Cardiac fibroblast (primary cell): ENCODE data around the gene DTX3.
A peak's percentile ranks its signal among the peaks of the same experiment; 100 is the strongest.

ENCODE experiments used
- DNase-seq, 2 donors: peaks; one replicate each; pipeline versions ENCODE4 v3.0.0 to v3.0.0-alpha.2; 2010; ENCODE audit warnings: low read depth in 2 of 2
- H3K4me3 ChIP-seq, 2 donors: replicated peaks in 1 of 2; 1 replicate in 1 of 2; 2 replicates in 1 of 2; pipeline ENCODE4 v1.5.1; 2011; ENCODE audit warnings: low read depth in 2 of 2, low read length in 2 of 2, mild to moderate bottlenecking in 2 of 2, moderate library complexity in 1 of 2
- CTCF ChIP-seq: IDR thresholded peaks from one replicate; pipeline ENCODE4 v1.5.1; 2011; ENCODE audit warnings: low read depth, mild to moderate bottlenecking, low read length, inconsistent platforms

The DTX3 gene

GRCh38 chr12:57611827-57612710 lies 7.4 kb downstream of the DTX3 start:
- no peak for TF ChIP-seq CTCF
- H3K4me3 ChIP-seq, result peak overlapping the region; percentile 57 to 60
- DNase-seq, result no peak

GRCh38 chr12:57612711-57613426 lies 8.2 kb downstream of the DTX3 start:
- H3K4me3 ChIP-seq, result no peak overlapping the region
- no peak for DNase-seq
- no peak for TF ChIP-seq CTCF

GRCh38 chr12:57613427-57614109 lies 8.9 kb downstream of the DTX3 start:
- no peak for TF ChIP-seq CTCF
- no peak overlapping the region for H3K4me3 ChIP-seq
- no peak for DNase-seq

GRCh38 chr12:57614178-57614947 lies 9.7 kb downstream of the DTX3 start:
- DNase-seq, result peak; percentile 42

GRCh38 chr12:57614948-57615500 lies 10.4 kb downstream of the DTX3 start:
- no peak for TF ChIP-seq CTCF
- no peak overlapping the region for H3K4me3 ChIP-seq
- no peak for DNase-seq

More at GRCh38 chr12:57614178-57614947, 9.7 kb downstream of the DTX3 start:
- no peak overlapping the region for H3K4me3 ChIP-seq
- no peak for TF ChIP-seq CTCF

GRCh38 chr12:57615637-57616036 lies 11.0 kb downstream of the DTX3 start:
- TF ChIP-seq CTCF, result no peak
- no peak overlapping the region for H3K4me3 ChIP-seq
- no peak for DNase-seq
